Fibroblast of skin of right biceps (primary cell): ENCODE measurements around the gene IFI16.

Experiments used
- DNase-seq: peaks from one replicate; pipeline ENCODE4 v3.0.0-alpha.2; 2013

Gene IFI16

GRCh38 chr1:159103021-159103420 is 93.3 kb downstream of the IFI16 start:
- DNase-seq = peak; percentile 3
